ENCODE data around the gene SWAP70.

The SWAP70 gene

DNA sequence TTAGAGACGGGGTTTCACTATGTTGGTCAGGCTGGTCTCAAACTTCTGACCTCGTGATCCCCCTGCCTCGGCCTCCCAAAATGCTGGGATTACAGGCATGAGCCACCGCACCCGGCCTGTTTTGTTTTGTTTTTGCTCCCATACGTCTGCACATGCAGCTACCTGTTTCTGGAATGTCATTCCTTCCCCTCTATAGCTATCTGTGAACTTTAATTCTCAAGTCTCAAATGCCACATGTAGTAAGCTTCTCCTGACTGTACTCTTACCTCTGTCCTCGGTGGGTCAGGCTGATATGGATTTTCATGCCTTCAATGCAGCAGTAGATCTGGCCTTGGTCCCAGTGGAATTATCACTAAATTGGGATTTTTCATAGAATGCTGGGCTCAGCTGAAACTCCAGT, 12.4 kb upstream of the SWAP70 start:
- H3K27ac ChIP-seq (ENCODE audit: low read length) = no peak overlapping the region
- no peaks in the 10 kb centered on the region for H3K4me1 ChIP-seq (ENCODE audit: control insufficient read depth, insufficient read depth, low read length)
- H3K4me3 ChIP-seq (ENCODE audit: low read length) = no peak overlapping the region
- H3K9me3 ChIP-seq (ENCODE audit: control insufficient read depth, insufficient read depth, low read length) = no peaks in the 10 kb centered on the region
- H3K27me3 ChIP-seq (ENCODE audit: control insufficient read depth, insufficient read depth, low read length) = peaks cover 1% of the 10 kb centered on the region; the same call in 1 of the 2 replicates
- no peaks in the 10 kb centered on the region for H3K36me3 ChIP-seq (ENCODE audit: control insufficient read depth, insufficient read depth, low read length)
- no peak for DNase-seq (ENCODE audit: low read depth, low spot score)
- no CpG with 5 or more reads among the region's 7 CpGs for WGBS (ENCODE audit: insufficient coverage, insufficient read length)

DNA sequence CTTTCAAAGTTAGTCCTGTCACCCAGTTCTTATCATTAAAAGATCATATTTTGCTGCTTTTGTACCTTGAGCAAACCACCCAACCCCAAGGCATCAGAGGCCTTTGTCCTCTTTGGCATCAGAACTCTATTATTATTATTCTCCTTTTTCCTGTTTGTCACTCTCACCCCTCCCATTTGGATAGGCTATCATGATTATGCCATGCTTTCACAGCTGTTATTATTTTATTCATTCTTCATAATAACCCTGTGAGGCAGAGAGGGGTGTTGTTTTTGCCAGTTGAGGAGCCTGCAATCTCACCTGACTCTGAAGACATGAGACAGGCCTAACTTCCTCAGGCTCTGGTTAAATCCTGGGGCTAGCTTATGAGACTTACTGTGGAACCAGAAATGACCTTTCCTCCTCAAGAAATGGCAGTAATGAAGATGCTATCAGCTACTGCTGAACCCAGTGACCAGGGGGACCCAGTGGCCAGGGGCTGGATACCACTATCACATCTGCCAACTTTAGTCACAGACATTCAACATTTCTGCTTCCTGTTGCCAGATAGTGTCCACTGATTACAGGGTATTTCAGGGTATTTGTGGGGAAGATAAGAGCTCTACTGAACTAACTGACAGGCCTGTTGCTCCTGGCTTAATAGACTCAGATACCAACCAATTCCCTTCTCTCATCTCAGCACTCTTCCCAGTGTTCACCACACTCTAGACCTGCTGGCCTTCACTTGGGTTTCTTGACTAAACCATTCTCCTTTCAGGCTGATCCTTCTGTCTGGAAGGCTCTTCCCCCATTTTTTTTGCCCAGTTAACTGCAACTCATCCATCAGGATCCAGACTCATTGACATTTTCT, 11.8 kb upstream of the SWAP70 start:
- Histone ChIP-seq H3K9me3 (ENCODE audit: control insufficient read depth, insufficient read depth, low read length) (no peaks in the 10 kb centered on the region), H3K4me1 (ENCODE audit: control insufficient read depth, insufficient read depth, low read length) (no peaks in the 10 kb centered on the region), H3K4me3 (ENCODE audit: low read length) (no peak overlapping the region), H3K36me3 (ENCODE audit: control insufficient read depth, insufficient read depth, low read length) (no peaks in the 10 kb centered on the region), H3K27me3 (ENCODE audit: control insufficient read depth, insufficient read depth, low read length) (peaks cover 1% of the 10 kb centered on the region; the same call in 1 of the 2 replicates), H3K27ac (ENCODE audit: low read length) (no peak overlapping the region)
- no peak for DNase-seq (ENCODE audit: low read depth, low spot score)

DNA sequence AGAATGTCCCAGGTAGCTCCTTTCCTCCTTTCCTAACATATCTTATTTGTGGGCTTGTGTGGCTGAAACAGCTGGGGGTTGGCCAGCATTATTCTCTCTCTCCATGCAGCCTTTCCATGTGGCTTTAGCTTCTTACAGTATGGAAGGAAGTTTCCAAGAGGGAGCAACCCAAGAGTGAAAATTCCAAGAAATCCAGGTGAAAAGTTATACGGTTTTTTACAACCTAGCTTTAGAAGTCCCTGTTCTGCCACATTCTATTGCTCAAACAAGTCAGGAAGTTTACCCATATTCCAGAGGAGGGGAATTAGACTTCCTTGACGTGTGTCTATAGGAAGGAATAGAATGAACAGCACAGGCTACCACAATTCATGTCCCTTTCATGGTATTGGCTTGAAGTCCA, 10.0 kb upstream of the SWAP70 start:
- no peaks in the 10 kb centered on the region for H3K9me3 ChIP-seq (ENCODE audit: control insufficient read depth, insufficient read depth, low read length)
- WGBS (ENCODE audit: insufficient coverage, insufficient read length) = no CpG with 5 or more reads among the region's 2 CpGs
- no peak overlapping the region for H3K4me3 ChIP-seq (ENCODE audit: low read length)
- no peak for DNase-seq (ENCODE audit: low read depth, low spot score)
- peaks cover 1% of the 10 kb centered on the region; the same call in 1 of the 2 replicates for H3K27me3 ChIP-seq (ENCODE audit: control insufficient read depth, insufficient read depth, low read length)
- H3K27ac ChIP-seq (ENCODE audit: low read length) = no peak overlapping the region
- no peaks in the 10 kb centered on the region for H3K36me3 ChIP-seq (ENCODE audit: control insufficient read depth, insufficient read depth, low read length)
- no peaks in the 10 kb centered on the region for H3K4me1 ChIP-seq (ENCODE audit: control insufficient read depth, insufficient read depth, low read length)

DNA sequence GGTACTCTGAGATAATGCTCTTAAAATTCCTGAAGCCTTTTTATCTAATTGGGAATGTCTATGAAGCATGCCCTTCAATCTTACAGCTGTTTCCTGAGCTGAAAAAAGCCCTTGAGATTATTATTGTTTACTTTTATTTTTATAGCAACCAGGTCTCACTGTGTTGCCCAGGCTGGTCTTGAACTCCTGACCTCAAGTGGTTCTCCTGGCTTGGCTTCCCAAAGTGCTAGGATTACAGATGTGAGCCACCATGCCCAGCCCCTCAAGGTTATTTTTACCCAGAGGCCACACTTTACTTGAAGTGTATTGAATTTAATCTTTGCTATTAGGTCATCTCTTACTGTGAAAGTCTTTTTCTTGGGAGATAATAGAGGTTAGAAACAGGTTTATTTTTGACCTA, 7.0 kb upstream of the SWAP70 start:
- Histone ChIP-seq H3K27me3 (ENCODE audit: control insufficient read depth, insufficient read depth, low read length) (peaks cover 1% of the 10 kb centered on the region; the same call in 1 of the 2 replicates), H3K36me3 (ENCODE audit: control insufficient read depth, insufficient read depth, low read length) (no peaks in the 10 kb centered on the region), H3K9me3 (ENCODE audit: control insufficient read depth, insufficient read depth, low read length) (no peaks in the 10 kb centered on the region), H3K4me1 (ENCODE audit: control insufficient read depth, insufficient read depth, low read length) (no peaks in the 10 kb centered on the region), H3K27ac (ENCODE audit: low read length) (no peak overlapping the region), H3K4me3 (ENCODE audit: low read length) (no peak overlapping the region)
- DNase-seq (ENCODE audit: low read depth, low spot score) = no peak

DNA sequence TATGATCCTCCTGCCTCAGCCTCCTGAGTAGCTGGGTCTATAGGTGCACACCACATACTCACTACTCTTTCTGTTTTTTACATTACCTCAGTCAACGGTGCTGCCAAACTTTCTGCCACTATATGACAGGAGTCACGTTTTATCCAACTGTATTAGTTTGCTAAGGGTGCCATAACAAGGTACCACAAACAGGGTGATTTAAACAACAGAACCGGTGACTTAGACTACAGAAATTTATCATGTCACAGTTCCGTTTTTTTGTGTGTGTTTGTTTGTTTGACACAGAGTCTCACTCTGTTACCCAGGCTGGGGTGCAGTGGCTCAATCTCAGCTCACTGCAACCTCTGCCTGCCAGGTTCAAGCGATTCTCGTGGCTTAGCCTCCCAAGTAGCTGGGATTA, 6.3 kb upstream of the SWAP70 start:
- Histone ChIP-seq H3K9me3 (ENCODE audit: control insufficient read depth, insufficient read depth, low read length) (no peaks in the 10 kb centered on the region), H3K4me3 (ENCODE audit: low read length) (no peak overlapping the region), H3K4me1 (ENCODE audit: control insufficient read depth, insufficient read depth, low read length) (no peaks in the 10 kb centered on the region), H3K27ac (ENCODE audit: low read length) (no peak overlapping the region), H3K36me3 (ENCODE audit: control insufficient read depth, insufficient read depth, low read length) (no peaks in the 10 kb centered on the region), H3K27me3 (ENCODE audit: control insufficient read depth, insufficient read depth, low read length) (peaks cover 1% of the 10 kb centered on the region; the same call in 1 of the 2 replicates)
- no peak for DNase-seq (ENCODE audit: low read depth, low spot score)
- no CpG with 5 or more reads among the region's 6 CpGs for WGBS (ENCODE audit: insufficient coverage, insufficient read length)

DNA sequence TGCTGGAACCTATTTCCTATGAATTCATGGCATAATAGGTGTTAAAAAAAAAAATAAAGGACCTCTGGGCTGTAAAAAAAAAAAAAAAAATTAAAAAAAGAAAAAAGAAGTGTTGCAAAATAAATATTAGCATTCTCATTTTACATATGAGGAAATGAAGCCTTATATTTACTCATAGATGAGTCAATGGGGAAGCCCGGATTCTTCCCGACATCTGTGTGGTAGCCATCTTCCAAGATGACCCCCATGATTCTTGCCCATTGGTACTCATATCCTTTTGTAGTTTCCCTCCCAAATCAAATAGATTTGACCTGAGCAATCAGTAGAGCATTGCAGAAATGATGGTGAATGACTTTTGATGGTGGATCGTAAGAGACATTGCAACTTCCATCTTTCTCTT, 3.0 kb upstream of the SWAP70 start:
- no CpG with 5 or more reads among the region's 3 CpGs for WGBS (ENCODE audit: insufficient coverage, insufficient read length)
- no peak for DNase-seq (ENCODE audit: low read depth, low spot score)
- Histone ChIP-seq H3K9me3 (ENCODE audit: control insufficient read depth, insufficient read depth, low read length) (no peaks in the 10 kb centered on the region), H3K4me3 (ENCODE audit: low read length) (no peak overlapping the region), H3K27ac (ENCODE audit: low read length) (no peak overlapping the region), H3K4me1 (ENCODE audit: control insufficient read depth, insufficient read depth, low read length) (no peaks in the 10 kb centered on the region), H3K36me3 (ENCODE audit: control insufficient read depth, insufficient read depth, low read length) (no peaks in the 10 kb centered on the region), H3K27me3 (ENCODE audit: control insufficient read depth, insufficient read depth, low read length) (no peaks in the 10 kb centered on the region)

DNA sequence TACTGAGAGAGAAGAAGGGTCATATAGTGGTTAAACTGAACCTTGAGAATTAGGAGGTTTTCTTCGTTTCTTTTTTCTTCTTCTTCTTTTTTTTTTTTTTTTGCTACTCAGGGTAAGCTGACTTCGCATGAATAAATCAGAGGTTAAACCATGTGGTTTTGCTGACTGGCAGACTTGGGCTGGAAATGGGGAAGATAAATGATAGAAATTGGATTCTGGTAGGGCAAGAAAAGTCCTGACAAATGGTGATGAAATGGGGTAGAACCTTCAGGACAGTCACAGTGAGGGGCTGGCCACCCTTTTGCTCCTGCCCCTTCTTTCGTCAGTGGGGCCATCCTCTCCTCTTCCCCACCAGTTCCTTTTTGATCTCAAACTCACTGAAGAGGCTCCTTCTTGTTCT, 1.6 kb upstream of the SWAP70 start:
- no peak for DNase-seq (ENCODE audit: low read depth, low spot score)
- H3K27me3 ChIP-seq (ENCODE audit: control insufficient read depth, insufficient read depth, low read length) = no peaks in the 10 kb centered on the region
- WGBS (ENCODE audit: insufficient coverage, insufficient read length) = no CpG with 5 or more reads among the region's 3 CpGs
- H3K4me3 ChIP-seq (ENCODE audit: low read length) = no peak overlapping the region
- H3K27ac ChIP-seq (ENCODE audit: low read length) = no peak overlapping the region
- no peaks in the 10 kb centered on the region for H3K4me1 ChIP-seq (ENCODE audit: control insufficient read depth, insufficient read depth, low read length)
- H3K36me3 ChIP-seq (ENCODE audit: control insufficient read depth, insufficient read depth, low read length) = no peaks in the 10 kb centered on the region
- H3K9me3 ChIP-seq (ENCODE audit: control insufficient read depth, insufficient read depth, low read length) = no peaks in the 10 kb centered on the region

DNA sequence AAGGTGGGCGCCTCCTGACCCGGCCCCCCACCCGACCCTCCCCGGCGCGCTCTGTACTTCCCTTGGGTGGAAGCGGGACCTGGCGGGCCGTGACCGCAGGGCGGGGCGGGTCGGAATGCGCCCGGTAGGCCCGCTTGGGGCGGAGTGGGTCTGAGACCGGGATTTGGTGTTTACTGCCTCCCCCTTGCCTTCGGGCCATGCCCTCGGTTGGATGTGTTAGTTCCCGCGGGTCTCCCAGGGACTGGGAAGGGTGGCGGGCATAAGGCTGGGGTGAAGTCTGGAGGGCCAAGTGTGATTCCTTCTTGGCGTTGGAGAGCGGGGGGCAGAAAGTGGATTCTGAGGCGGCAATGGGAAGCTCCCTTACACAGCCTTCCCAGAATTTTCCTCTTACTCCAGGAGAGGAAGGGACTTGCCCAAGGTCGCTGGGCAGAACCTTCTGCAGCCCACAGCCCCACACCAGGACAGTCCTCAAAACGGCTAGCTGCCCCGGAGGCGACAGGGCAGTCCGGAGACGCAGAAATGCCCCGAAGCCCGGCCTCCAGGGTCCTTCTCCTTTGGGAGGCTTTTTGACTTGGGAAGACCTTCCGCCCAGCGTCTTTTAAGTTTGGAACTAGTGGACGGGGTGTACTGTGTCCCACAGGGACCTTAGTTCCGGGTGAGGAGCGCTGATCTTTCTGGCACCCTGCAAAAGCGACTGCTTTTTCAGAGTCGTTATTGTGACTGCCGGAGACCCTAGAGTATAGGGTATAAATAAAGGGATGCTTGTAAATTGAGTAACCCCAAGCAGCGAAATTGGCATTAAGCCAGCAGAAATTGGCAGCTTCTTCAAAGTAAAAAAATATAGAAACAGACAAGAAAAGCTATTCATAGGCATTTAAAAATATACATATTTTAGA, 647 bp downstream of the SWAP70 start:
- Histone ChIP-seq H3K27ac (ENCODE audit: low read length) (no peak overlapping the region), H3K4me1 (ENCODE audit: control insufficient read depth, insufficient read depth, low read length) (no peaks in the 10 kb centered on the region), H3K4me3 (ENCODE audit: low read length) (peak overlapping the region; percentile 56), H3K27me3 (ENCODE audit: control insufficient read depth, insufficient read depth, low read length) (no peaks in the 10 kb centered on the region), H3K36me3 (ENCODE audit: control insufficient read depth, insufficient read depth, low read length) (no peaks in the 10 kb centered on the region), H3K9me3 (ENCODE audit: control insufficient read depth, insufficient read depth, low read length) (no peaks in the 10 kb centered on the region)
- WGBS (ENCODE audit: insufficient coverage, insufficient read length) = no CpG with 5 or more reads among the region's 43 CpGs
- no peak for DNase-seq (ENCODE audit: low read depth, low spot score)

DNA sequence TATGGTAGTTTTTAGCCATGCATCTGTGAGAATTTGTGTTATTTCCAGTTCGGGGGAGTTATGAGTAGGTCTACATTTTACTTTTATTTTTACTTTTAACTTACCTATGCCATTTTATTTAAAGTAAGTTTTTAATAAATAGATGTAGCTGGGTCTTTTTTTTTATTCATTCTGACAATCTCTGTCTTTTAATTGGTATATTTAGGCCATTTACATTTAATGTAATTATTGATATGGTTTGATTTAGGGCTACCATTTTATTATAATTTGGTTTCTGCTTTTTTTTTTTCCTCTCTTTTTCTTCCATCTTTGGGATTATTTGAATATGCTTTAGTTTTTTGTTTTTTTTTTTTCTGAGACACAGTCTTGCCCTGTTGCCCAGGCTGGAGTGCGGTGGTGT, 1.9 kb downstream of the SWAP70 start:
- Histone ChIP-seq H3K9me3 (ENCODE audit: control insufficient read depth, insufficient read depth, low read length) (no peaks in the 10 kb centered on the region), H3K4me1 (ENCODE audit: control insufficient read depth, insufficient read depth, low read length) (no peaks in the 10 kb centered on the region), H3K27me3 (ENCODE audit: control insufficient read depth, insufficient read depth, low read length) (no peaks in the 10 kb centered on the region), H3K4me3 (ENCODE audit: low read length) (no peak overlapping the region), H3K36me3 (ENCODE audit: control insufficient read depth, insufficient read depth, low read length) (no peaks in the 10 kb centered on the region), H3K27ac (ENCODE audit: low read length) (no peak overlapping the region)
- no peak for DNase-seq (ENCODE audit: low read depth, low spot score)
- no CpG with 5 or more reads among the region's 2 CpGs for WGBS (ENCODE audit: insufficient coverage, insufficient read length)

DNA sequence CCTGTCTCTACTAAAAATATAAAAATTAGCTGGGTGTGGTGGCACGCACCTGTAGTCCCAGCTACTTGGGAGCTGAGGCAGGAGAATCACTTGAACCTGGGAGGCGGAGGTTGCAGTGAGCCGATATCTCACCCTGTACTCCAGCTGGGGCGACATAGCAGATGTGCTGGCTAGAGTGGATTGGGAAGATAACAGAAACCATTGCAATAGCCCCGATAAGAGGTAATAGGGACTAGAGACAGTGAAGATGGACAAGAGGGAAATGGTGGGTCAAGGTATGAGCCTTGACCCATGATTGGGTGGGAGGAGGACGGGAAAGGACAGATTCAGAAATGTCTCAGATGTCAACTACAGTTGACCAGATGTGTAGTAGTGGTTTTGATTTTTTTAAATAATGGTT, 6.1 kb downstream of the SWAP70 start:
- Histone ChIP-seq H3K27me3 (ENCODE audit: control insufficient read depth, insufficient read depth, low read length) (no peaks in the 10 kb centered on the region), H3K27ac (ENCODE audit: low read length) (no peak overlapping the region), H3K9me3 (ENCODE audit: control insufficient read depth, insufficient read depth, low read length) (no peaks in the 10 kb centered on the region), H3K4me1 (ENCODE audit: control insufficient read depth, insufficient read depth, low read length) (no peaks in the 10 kb centered on the region), H3K4me3 (ENCODE audit: low read length) (no peak overlapping the region), H3K36me3 (ENCODE audit: control insufficient read depth, insufficient read depth, low read length) (no peaks in the 10 kb centered on the region)
- no CpG with 5 or more reads among the region's 6 CpGs for WGBS (ENCODE audit: insufficient coverage, insufficient read length)
- DNase-seq (ENCODE audit: low read depth, low spot score) = no peak
